Subcutaneous abdominal adipose tissue (tissue), 5 donors: ENCODE results near the gene MYO10.
A peak's percentile ranks its signal among the peaks of the same experiment; 100 is the strongest.

Experiments
- H3K27ac ChIP-seq: one replicate; pipeline ENCODE4 v1.7.0; 2013; ENCODE audit warnings: low read depth, mild to moderate bottlenecking, inconsistent platforms, low read length, moderate library complexity
- H3K27me3 ChIP-seq, 5 donors: one replicate each; pipeline ENCODE4 v1.7.0; 2013; ENCODE audit warnings: low read length in 5 of 5, inconsistent platforms in 1 of 5; ENCODE audit not compliant: control insufficient read depth in 5 of 5, insufficient read depth in 4 of 5
- H3K36me3 ChIP-seq, 5 donors: one replicate each; pipeline ENCODE4 v1.7.0; 2013; ENCODE audit warnings: low read length in 5 of 5; ENCODE audit not compliant: control insufficient read depth in 5 of 5, insufficient read depth in 5 of 5
- H3K4me1 ChIP-seq, 5 donors: one replicate each; pipeline ENCODE4 v1.7.0; 2013; ENCODE audit warnings: low read length in 5 of 5, mild to moderate bottlenecking in 3 of 5, moderate library complexity in 1 of 5; ENCODE audit not compliant: control insufficient read depth in 5 of 5, insufficient read depth in 5 of 5
- H3K4me3 ChIP-seq, 5 donors: one replicate each; pipeline ENCODE4 v1.7.0; 2013; ENCODE audit warnings: low read length in 5 of 5, low read depth in 1 of 5
- H3K9ac ChIP-seq, 5 donors: one replicate each; pipeline ENCODE4 v1.7.0; 2013; ENCODE audit warnings: low read length in 5 of 5, mild to moderate bottlenecking in 4 of 5, moderate library complexity in 3 of 5
- H3K9me3 ChIP-seq, 5 donors: one replicate each; pipeline ENCODE4 v1.7.0; 2013; ENCODE audit warnings: low read length in 5 of 5; ENCODE audit not compliant: control insufficient read depth in 5 of 5
- donor health status: healthy.
- donor health status: healthy.
- donor health status: healthy.
- donor health status: healthy.
- donor health status: healthy.

Gene MYO10

GRCh38 chr5:16713386-16713928 lies 222.6 kb downstream of the MYO10 start:
- H3K4me3 ChIP-seq: peak overlapping the region; percentile 31 to 63 (median 47)

GRCh38 chr5:16712620-16713019 lies 223.5 kb downstream of the MYO10 start:
- Histone ChIP-seq H3K9ac (no peak overlapping the region), H3K36me3 (peaks cover 0 to 29% (median 11%) of the 10 kb centered on the region in 5 donors), H3K4me3 (no peak overlapping the region)

More at GRCh38 chr5:16713386-16713928, 222.6 kb downstream of the MYO10 start:
- H3K27me3 ChIP-seq: no peaks in the 10 kb centered on the region
- H3K4me1 ChIP-seq: peaks cover 0 to 23% (median 16%) of the 10 kb centered on the region in 5 donors
- peak overlapping the region; percentile 17 for H3K27ac ChIP-seq
- H3K9me3 ChIP-seq: no peaks in the 10 kb centered on the region
- peak overlapping the region in 1 of 5 donors; percentile 23 for H3K9ac ChIP-seq
- H3K36me3 ChIP-seq: peaks cover 0 to 23% (median 11%) of the 10 kb centered on the region in 5 donors

DNA sequence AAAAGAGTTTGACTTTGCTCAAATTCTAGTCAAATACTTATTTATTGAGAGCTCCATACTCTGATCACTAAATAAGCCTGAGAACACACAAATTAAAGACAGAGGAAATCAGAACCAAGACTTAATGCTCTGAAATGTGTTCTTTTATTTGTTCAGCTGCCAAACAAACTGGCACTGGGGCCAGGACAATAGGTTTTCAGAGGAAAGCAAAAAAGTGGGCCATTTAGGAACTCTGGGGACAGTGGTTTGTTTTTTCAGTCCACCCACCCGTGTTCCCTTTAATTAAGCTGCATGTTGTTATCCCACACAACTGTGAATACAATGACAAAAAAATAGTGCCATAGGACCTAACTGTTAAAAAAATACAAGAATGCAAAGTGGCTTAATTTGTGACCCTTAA lies 223.9 kb downstream of the MYO10 start:
- H3K4me3 ChIP-seq: no peak overlapping the region
- peaks cover 0 to 33% (median 11%) of the 10 kb centered on the region in 5 donors for H3K36me3 ChIP-seq
- H3K9me3 ChIP-seq: no peaks in the 10 kb centered on the region
- no peak overlapping the region for H3K9ac ChIP-seq
- no peak overlapping the region for H3K27ac ChIP-seq
- H3K27me3 ChIP-seq: no peaks in the 10 kb centered on the region
- H3K4me1 ChIP-seq: peaks cover 0 to 23% (median 16%) of the 10 kb centered on the region in 5 donors

More at GRCh38 chr5:16712620-16713019, 223.5 kb downstream of the MYO10 start:
- Histone ChIP-seq H3K27ac (no peak overlapping the region), H3K27me3 (no peaks in the 10 kb centered on the region), H3K9me3 (no peaks in the 10 kb centered on the region), H3K4me1 (peaks cover 0 to 23% (median 16%) of the 10 kb centered on the region in 5 donors)

GRCh38 chr5:16709691-16710433 lies 226.2 kb downstream of the MYO10 start:
- H3K9ac ChIP-seq: no peak overlapping the region
- no peak overlapping the region for H3K27ac ChIP-seq
- no peaks in the 10 kb centered on the region for H3K9me3 ChIP-seq
- H3K36me3 ChIP-seq: peaks cover 0 to 39% (median 13%) of the 10 kb centered on the region in 5 donors
- peaks cover 0 to 31% (median 16%) of the 10 kb centered on the region in 5 donors for H3K4me1 ChIP-seq
- H3K27me3 ChIP-seq: no peaks in the 10 kb centered on the region
- no peak overlapping the region for H3K4me3 ChIP-seq

DNA sequence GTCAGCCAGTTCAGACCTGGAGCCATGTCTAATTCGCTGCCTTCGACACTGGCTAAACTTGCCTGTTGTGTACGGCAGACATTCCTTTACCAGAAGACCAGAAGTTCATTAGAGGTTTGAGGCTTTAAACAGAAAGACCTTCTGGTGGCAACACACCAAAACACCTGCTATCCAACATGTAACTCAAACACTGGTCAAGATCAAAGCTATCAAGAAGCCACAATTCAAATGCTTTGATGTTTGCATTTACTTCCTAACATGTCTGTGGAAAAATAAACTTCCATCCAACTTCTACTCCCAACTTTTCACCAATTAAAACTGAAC lies 228.3 kb downstream of the MYO10 start:
- no peaks in the 10 kb centered on the region for H3K9me3 ChIP-seq
- H3K4me3 ChIP-seq: no peak overlapping the region
- peaks cover 0 to 17% (median 7%) of the 10 kb centered on the region in 5 donors for H3K4me1 ChIP-seq
- peaks cover 0 to 41% (median 17%) of the 10 kb centered on the region in 5 donors for H3K36me3 ChIP-seq
- H3K27ac ChIP-seq: no peak overlapping the region
- H3K27me3 ChIP-seq: no peaks in the 10 kb centered on the region
- no peak overlapping the region for H3K9ac ChIP-seq

DNA sequence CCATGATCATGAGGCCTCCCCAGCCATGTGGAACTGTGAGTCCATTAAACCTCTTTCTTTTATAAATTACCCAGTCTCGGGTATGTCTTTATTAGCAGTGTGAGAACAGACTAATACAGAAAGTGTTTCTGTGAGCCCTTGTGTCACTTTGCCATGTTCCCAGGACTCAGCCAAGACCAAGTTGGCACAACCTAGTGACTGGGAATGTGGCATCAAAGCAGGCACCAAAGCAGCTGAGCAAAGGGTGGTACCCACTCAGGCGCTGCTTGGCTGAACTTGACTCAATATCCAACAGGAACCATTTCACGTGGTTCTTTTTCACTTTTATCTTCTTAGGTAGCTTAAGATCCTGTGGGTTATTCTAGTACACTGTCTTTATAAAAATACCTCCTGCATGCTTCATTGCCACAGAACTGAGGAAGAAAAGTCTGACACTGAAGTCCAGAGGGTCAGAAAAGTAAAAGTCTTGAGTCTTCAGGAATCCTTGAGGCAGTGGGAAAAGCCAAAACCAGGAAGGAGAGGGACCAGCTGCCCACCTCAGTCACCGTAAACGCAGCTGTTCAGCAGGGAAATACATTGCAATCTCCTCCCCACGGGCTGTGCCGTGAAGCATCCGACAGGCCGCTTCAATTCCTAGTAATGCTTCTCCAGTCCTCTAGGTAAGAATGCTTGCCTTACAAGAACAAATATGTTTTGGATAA lies 228.8 kb downstream of the MYO10 start:
- Histone ChIP-seq H3K4me3 (no peak overlapping the region), H3K36me3 (peaks cover 0 to 45% (median 17%) of the 10 kb centered on the region in 5 donors), H3K27ac (no peak overlapping the region), H3K4me1 (peaks cover 0 to 12% (median 2%) of the 10 kb centered on the region in 5 donors), H3K9ac (no peak overlapping the region), H3K27me3 (no peaks in the 10 kb centered on the region), H3K9me3 (no peaks in the 10 kb centered on the region)

GRCh38 chr5:16704945-16705344 lies 231.1 kb downstream of the MYO10 start:
- H3K36me3 ChIP-seq: peaks cover 0 to 55% (median 24%) of the 10 kb centered on the region in 5 donors
- no peaks in the 10 kb centered on the region for H3K9me3 ChIP-seq

GRCh38 chr5:16702964-16703363 lies 233.1 kb downstream of the MYO10 start:
- Histone ChIP-seq H3K27me3 (no peaks in the 10 kb centered on the region), H3K4me3 (no peak overlapping the region), H3K4me1 (peaks cover 0 to 18% (median 0%) of the 10 kb centered on the region in 5 donors), H3K9me3 (no peaks in the 10 kb centered on the region), H3K9ac (no peak overlapping the region), H3K27ac (no peak overlapping the region), H3K36me3 (peaks cover 0 to 44% (median 14%) of the 10 kb centered on the region in 5 donors)

More at GRCh38 chr5:16704945-16705344, 231.1 kb downstream of the MYO10 start:
- Histone ChIP-seq H3K4me1 (peaks cover 0 to 18% (median 0%) of the 10 kb centered on the region in 5 donors), H3K4me3 (no peak overlapping the region), H3K9ac (no peak overlapping the region), H3K27me3 (no peaks in the 10 kb centered on the region), H3K27ac (no peak overlapping the region)

GRCh38 chr5:16701134-16702099 lies 234.7 kb downstream of the MYO10 start:
- Histone ChIP-seq H3K27me3 (no peaks in the 10 kb centered on the region), H3K4me3 (no peak overlapping the region), H3K4me1 (peaks cover 0 to 18% (median 0%) of the 10 kb centered on the region in 5 donors), H3K9me3 (no peaks in the 10 kb centered on the region), H3K27ac (no peak overlapping the region), H3K9ac (no peak overlapping the region), H3K36me3 (peaks cover 0 to 32% (median 11%) of the 10 kb centered on the region in 5 donors)
